ENCODE results near the gene KLHDC9.

GRCh38 chr1:161100556-161100955 lies 2.4 kb downstream of the KLHDC9 start:
- TF ChIP-seq CTCF (IDR thresholded peaks at IDR 0.05) (no peak), EZH2 (IDR thresholded peaks at IDR 0.05; ENCODE audit: borderline replicate concordance, insufficient read depth, low read depth, low read length, poor library complexity, severe bottlenecking) (no peak)
